ENCODE measurements around the gene ZWILCH.
A peak's percentile ranks its signal among the peaks of the same experiment; 100 is the strongest.
"Not testable (repeated sequence)": the region's sequence is repeated elsewhere in the genome, so short reads cannot be mapped to it uniquely, and the experiment has no call there.

The ZWILCH gene

GRCh38 chr15:66504563-66505429 is at the start of gene ZWILCH, which contains the start of gene RPL4:
Gene ZWILCH, plus strand, starts transcription at chr15:66505326. Its CDS starts 13 bp downstream, at chr15:66505339.
Gene RPL4, minus strand, starts transcription at chr15:66504855. Its CDS starts 65 bp downstream, at chr15:66504790.
- ChIA-PET POLR2A (interaction anchor here (0.7 to 1.0 kb wide), 4 partner anchors 13 to 369 kb away, joined by 3 to 4 read pairs (median 4); partner anchors contain the start of gene TIPIN), CTCF (interaction anchor here (0.8 to 2.9 kb wide), 5 partner anchors 7 to 119 kb away, joined by 3 to 34 read pairs (median 3); partner anchors contain the start of gene SNAPC5)
- TF ChIP-seq, protein P1, sequence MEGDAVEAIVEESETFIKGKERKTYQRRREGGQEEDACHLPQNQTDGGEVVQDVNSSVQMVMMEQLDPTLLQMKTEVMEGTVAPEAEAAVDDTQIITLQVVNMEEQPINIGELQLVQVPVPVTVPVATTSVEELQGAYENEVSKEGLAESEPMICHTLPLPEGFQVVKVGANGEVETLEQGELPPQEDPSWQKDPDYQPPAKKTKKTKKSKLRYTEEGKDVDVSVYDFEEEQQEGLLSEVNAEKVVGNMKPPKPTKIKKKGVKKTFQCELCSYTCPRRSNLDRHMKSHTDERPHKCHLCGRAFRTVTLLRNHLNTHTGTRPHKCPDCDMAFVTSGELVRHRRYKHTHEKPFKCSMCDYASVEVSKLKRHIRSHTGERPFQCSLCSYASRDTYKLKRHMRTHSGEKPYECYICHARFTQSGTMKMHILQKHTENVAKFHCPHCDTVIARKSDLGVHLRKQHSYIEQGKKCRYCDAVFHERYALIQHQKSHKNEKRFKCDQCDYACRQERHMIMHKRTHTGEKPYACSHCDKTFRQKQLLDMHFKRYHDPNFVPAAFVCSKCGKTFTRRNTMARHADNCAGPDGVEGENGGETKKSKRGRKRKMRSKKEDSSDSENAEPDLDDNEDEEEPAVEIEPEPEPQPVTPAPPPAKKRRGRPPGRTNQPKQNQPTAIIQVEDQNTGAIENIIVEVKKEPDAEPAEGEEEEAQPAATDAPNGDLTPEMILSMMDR (IDR thresholded peaks at IDR 0.05; ENCODE audit: insufficient read depth, low read length, missing control alignments), result no peak
- H3K4me3 ChIP-seq (ENCODE audit: low read depth, low read length), result peak within 1 kb of the TSS; percentile 98
- no peak for DNase-seq (ENCODE audit: low read depth, low spot score)

- POLR2A ChIA-PET, result no interaction called here
- CTCF ChIA-PET, result interaction anchor here (1.5 kb wide), 1 partner anchor 42 kb away, joined by 4 read pairs; the partner anchor contains the start of gene SNAPC5
- no peak for DNase-seq (ENCODE audit: low read depth, low spot score)
- TF ChIP-seq, protein P1 (IDR thresholded peaks at IDR 0.05; ENCODE audit: insufficient read depth, low read length, missing control alignments), result no peak
- H3K4me3 ChIP-seq (ENCODE audit: low read depth, low read length), result no peak overlapping the region
Measured at GRCh38 chr15:66456211-66456610, 48.9 kb upstream of the ZWILCH start.

DNA sequence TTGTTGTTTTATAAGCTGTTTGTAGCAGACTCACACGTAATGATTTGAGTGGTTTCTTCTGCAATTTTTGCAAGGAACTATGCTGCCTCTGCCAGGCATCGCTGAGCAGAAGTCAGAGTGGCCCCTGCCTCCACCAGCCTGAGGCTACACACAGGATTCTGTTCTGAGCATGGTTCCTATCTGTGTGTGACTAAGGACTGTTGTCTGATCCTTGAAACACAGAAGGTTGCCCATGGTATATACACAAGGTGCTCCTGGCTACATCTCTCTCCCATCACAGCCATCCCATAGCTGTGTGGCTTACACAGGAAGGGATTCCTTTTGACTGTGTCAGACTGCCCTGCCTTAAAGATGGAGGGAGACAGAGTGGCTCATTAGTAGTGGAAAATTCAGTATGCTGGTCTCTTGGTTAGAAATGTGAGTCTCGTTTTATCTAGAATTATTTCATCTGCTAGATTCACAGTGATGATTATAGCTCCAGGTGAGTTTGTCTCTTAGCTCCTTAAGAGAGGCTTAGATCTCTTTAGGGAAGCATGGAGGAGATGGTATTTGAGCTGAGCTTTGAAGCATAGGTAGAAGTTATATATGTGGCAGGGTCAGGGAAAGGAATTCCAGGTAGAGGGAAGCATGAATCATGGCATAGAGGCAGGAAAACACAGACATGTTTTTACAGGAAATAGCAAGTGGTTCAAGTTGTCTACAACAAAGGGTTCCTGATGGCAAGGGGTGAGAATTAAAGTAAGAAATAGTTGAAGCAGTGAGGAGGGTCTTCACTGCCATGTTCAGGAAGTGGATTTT is 45.1 kb upstream of the ZWILCH start:
- no peak for DNase-seq (ENCODE audit: low read depth, low spot score)
- H3K4me3 ChIP-seq (ENCODE audit: low read depth, low read length), result no peak overlapping the region
- POLR2A ChIA-PET, result interaction anchor here (0.6 to 0.9 kb wide), 2 partner anchors 11 to 18 kb away, joined by 3 read pairs; no protein-coding TSS in a partner anchor
- TF ChIP-seq, protein P1 (IDR thresholded peaks at IDR 0.05; ENCODE audit: insufficient read depth, low read length, missing control alignments), result no peak
- CTCF ChIA-PET, result interaction anchor here (4.2 kb wide), 1 partner anchor 38 kb away, joined by 24 read pairs; the partner anchor contains the start of gene SNAPC5

- ChIA-PET CTCF (interaction anchor here (4.2 kb wide), 1 partner anchor 37 kb away, joined by 24 read pairs; the partner anchor contains the start of gene SNAPC5), POLR2A (interaction anchor here (0.9 kb wide), 1 partner anchor 10 kb away, joined by 3 read pairs; no protein-coding TSS in a partner anchor)
- not testable (repeated sequence) for DNase-seq (ENCODE audit: low read depth, low spot score); H3K4me3 ChIP-seq (ENCODE audit: low read depth, low read length)
Measured at GRCh38 chr15:66461294-66461693, 43.8 kb upstream of the ZWILCH start.

DNA sequence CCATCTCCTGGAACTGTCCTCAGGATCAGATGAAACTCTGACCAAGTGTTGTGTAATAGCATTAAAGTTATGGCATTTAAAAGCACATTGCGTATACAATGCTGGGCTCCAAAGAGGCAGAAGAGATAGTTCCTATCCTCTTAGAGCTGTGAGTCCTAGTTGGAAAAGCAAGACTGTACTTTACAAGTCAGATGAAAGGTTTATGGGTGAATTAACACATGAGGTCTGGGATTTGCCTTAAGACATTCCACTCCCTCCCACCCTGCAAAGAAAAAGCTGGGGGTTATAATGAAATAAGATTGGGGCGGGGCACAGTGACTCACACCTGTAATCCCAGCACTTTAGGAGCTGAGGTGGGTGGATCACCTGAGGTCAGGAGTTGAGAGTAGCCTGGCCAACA is 43.2 kb upstream of the ZWILCH start:
- CTCF ChIA-PET, result interaction anchor here (4.2 kb wide), 1 partner anchor 36 kb away, joined by 24 read pairs; the partner anchor contains the start of gene SNAPC5
- DNase-seq (ENCODE audit: low read depth, low spot score), result no peak
- POLR2A ChIA-PET, result no interaction called here
- no peak overlapping the region for H3K4me3 ChIP-seq (ENCODE audit: low read depth, low read length)
- TF ChIP-seq, protein P1 (IDR thresholded peaks at IDR 0.05; ENCODE audit: insufficient read depth, low read length, missing control alignments), result no peak

DNA sequence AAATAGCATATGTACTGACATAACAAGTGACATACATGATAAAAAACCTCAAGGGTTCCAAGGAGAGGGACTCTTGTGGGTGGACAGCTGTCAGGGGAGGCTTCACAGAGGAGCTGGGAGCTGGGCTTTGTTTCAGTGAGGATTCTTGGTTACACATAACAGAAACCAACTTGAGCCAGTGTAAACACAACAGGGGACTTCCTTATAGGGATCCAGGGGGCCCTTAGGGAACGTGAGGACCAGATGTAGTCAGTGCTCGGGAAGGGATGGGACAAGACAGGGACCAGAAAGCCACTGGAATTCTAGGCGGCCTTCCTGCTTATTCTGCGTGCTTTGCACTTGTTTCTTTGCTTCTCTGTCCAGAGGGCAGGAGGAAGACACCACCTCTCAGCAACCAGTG is 42.5 kb upstream of the ZWILCH start:
- no peak overlapping the region for H3K4me3 ChIP-seq (ENCODE audit: low read depth, low read length)
- TF ChIP-seq, protein P1 (IDR thresholded peaks at IDR 0.05; ENCODE audit: insufficient read depth, low read length, missing control alignments), result no peak
- no peak for DNase-seq (ENCODE audit: low read depth, low spot score)
- ChIA-PET POLR2A (no interaction called here), CTCF (no interaction called here)

GRCh38 chr15:66465294-66465693 is 39.8 kb upstream of the ZWILCH start:
- DNase-seq (ENCODE audit: low read depth, low spot score); CTCF ChIA-PET; POLR2A ChIA-PET; H3K4me3 ChIP-seq (ENCODE audit: low read depth, low read length): not testable (repeated sequence)

- DNase-seq (ENCODE audit: low read depth, low spot score); POLR2A ChIA-PET; H3K4me3 ChIP-seq (ENCODE audit: low read depth, low read length): not testable (repeated sequence)
- CTCF ChIA-PET, result interaction anchor here (1.2 to 2.5 kb wide), 2 partner anchors 31 to 80 kb away, joined by 3 to 14 read pairs; partner anchors contain the start of gene SNAPC5
Measured at GRCh38 chr15:66467162-66468040, 37.7 kb upstream of the ZWILCH start.
